Adrenal gland (tissue), 12 donors: ENCODE data around the gene UNG. TPM values are rescaled to one million over a fixed set of nuclear protein-coding genes. Genes with fewer than 3 reads are reported as not detected.

ENCODE experiments used
- DNase-seq, 7 donors: peaks; one replicate each; pipeline ENCODE4 v3.0.0-alpha.2; 2019 to 2020
- H3K27ac ChIP-seq, 5 donors: fragments of 200-600 bp; sonication (generic) in 4 of 5; 1 replicate in 3 of 5; 2 replicates in 2 of 5; pipeline versions ENCODE4 v1.5.1 to v1.8.0; 2016 to 2020; ENCODE audit warnings: mild to moderate bottlenecking in 1 of 5
- H3K27me3 ChIP-seq: fragments of 200-600 bp; 2 replicates; pipeline ENCODE4 v1.8.0; 2021
- H3K36me3 ChIP-seq, 2 donors: fragments of 200-600 bp; replicated peaks in 1 of 2; 1 replicate in 1 of 2; 2 replicates in 1 of 2; pipeline versions ENCODE4 v1.5.1 to v1.8.0; 2018 to 2022
- H3K4me1 ChIP-seq, 2 donors: fragments of 200-600 bp; replicated peaks in 1 of 2; 1 replicate in 1 of 2; 2 replicates in 1 of 2; pipeline versions ENCODE4 v1.5.1 to v1.8.0; 2018 to 2021
- H3K4me3 ChIP-seq, 4 donors: fragments of 200-600 bp; sonication (generic) in 3 of 4; one replicate each; pipeline ENCODE4 v1.5.1; 2016 to 2018
- H3K9me3 ChIP-seq, 3 donors: fragments of 200-600 bp; sonication (generic) in 1 of 3; replicated peaks in 1 of 3; 1 replicate in 2 of 3; 2 replicates in 1 of 3; pipeline versions ENCODE4 v1.5.1 to v1.8.0; 2016 to 2021
- CTCF ChIP-seq, 6 experiments: fragments of 450-650 bp in 4 of 6; fragments of 200-600 bp in 2 of 6; sonication (generic) in 1 of 6; IDR thresholded peaks; 1 replicate in 5 of 6; 2 replicates in 1 of 6; pipeline versions ENCODE4 v1.5.1 to v1.8.0; 2016 to 2021; ENCODE audit warnings: antibody characterized with exemption in 6 of 6, mild to moderate bottlenecking in 2 of 6, moderate library complexity in 1 of 6
- POLR2A ChIP-seq, 2 donors: fragments of 450-650 bp; IDR thresholded peaks; one replicate each; pipeline ENCODE4 v1.6.1; 2017; ENCODE audit warnings: antibody characterized with exemption in 2 of 2, mild to moderate bottlenecking in 2 of 2, moderate library complexity in 1 of 2
- WGBS, 4 donors: extraction: QIAGEN DNeasy Blood & Tissue Kit in 2 of 4; methylation state at CpG; one replicate each; pipeline versions ENCODE4 v1.1.5 to v1.1.7; 2013 to 2017; 5-methylcytosine and 5-hydroxymethylcytosine counted together
- intact Hi-C, 2 donors: fragments of 100-400 bp; cut with DNase I; formaldehyde crosslinking; loops; one replicate each; pipeline versions ENCODE4 v1.14.1 to v1.15.0; 2022 to 2023
- polyA plus RNA-seq, 3 donors: library from polyadenylated mRNA; stranded (reverse); fragments of 200-250 nt in 2 of 3; fragments of 350-450 nt in 1 of 3; fragmentation: Illumina TruSeq in 1 of 3; extraction: RNeasy Lipid Tissue Mini Kit (QIAGEN cat#74804) in 1 of 3; gene quantifications; one replicate each; pipeline ENCODE4 v1.2.3, GENCODE V29; 2013 to 2014
- total RNA-seq, 9 donors: library from RNA; depleted of rRNA in 4 of 9; stranded (reverse); fragments of >200 nt in 4 of 9; fragments of 120-200 nt in 1 of 9; fragmentation: NEBNext Ultra II Directional in 1 of 9; extraction: Animal tissue kit (Norgen Biotek cat#: 25700) in 1 of 9; gene quantifications; one replicate each; pipeline versions ENCODE4 v1.1.0 to v1.2.4, GENCODE V29; 2013 to 2023
- donor health status: healthy with polysubstance abuse.
- donor health status: Bipolar disorder and iron deficiency.
- donor health status: DM: yes; HTN: yes; CAD: no.
- donor health status: DM: no; HTN: no; CAD: no.
- donor health status: DM: no; HTN: no; CAD: no.
- donor health status: DM: yes; HTN: yes; CAD: no.

UNG gene
- total and polyA plus RNA-seq, 12 donors = 52.5 to 135 (median 72.8) TPM

GRCh38 chr12:109100741-109101140, 3.3 kb downstream of the UNG start:
- no peak for TF ChIP-seq POLR2A (IDR thresholded peaks at IDR 0.05)
- TF ChIP-seq CTCF (IDR thresholded peaks at IDR 0.05) = no peak
- peak overlapping the region in 3 of 5 donors; percentile 78 to 94 (median 89) for H3K27ac ChIP-seq

GRCh38 chr12:109102491-109102890, 5.1 kb downstream of the UNG start:
- TF ChIP-seq CTCF (IDR thresholded peaks at IDR 0.05) = no peak
- TF ChIP-seq POLR2A (IDR thresholded peaks at IDR 0.05) = no peak
- H3K4me1 ChIP-seq = peaks cover 20 to 43% of the 10 kb centered on the region in 2 donors
- no peak overlapping the region for H3K4me3 ChIP-seq
- peaks cover 0 to 55% of the 10 kb centered on the region in 2 donors for H3K36me3 ChIP-seq
- peak overlapping the region; percentile 34 to 83 (median 78) for H3K27ac ChIP-seq
- intact Hi-C loops = no loop called here
- no peaks in the 10 kb centered on the region for H3K9me3 ChIP-seq
- 54 to 69% (median 60%) methylated on average over 3 of the region's 3 CpGs for whole genome bisulfite sequencing, 4 donors
- no peak for DNase-seq
- no peaks in the 10 kb centered on the region for H3K27me3 ChIP-seq

More at GRCh38 chr12:109100741-109101140, 3.3 kb downstream of the UNG start:
- WGBS, 4 donors = 83 to 95% (median 90%) methylated on average over 4 of the region's 4 CpGs
- peak in 1 of 7 donors; percentile 12 for DNase-seq
- Histone ChIP-seq H3K9me3 (no peaks in the 10 kb centered on the region), H3K4me3 (peak overlapping the region in 1 of 4 donors; percentile 52), H3K27me3 (no peaks in the 10 kb centered on the region), H3K4me1 (peaks cover 23 to 46% of the 10 kb centered on the region in 2 donors), H3K36me3 (peaks cover 0 to 40% of the 10 kb centered on the region in 2 donors)
- intact Hi-C loops = no loop called here

GRCh38 chr12:109105176-109105575, 7.8 kb downstream of the UNG start:
- no peak for DNase-seq
- H3K27ac ChIP-seq = peak overlapping the region in 1 of 5 donors; percentile 1
- no peaks in the 10 kb centered on the region for H3K9me3 ChIP-seq
- TF ChIP-seq POLR2A (IDR thresholded peaks at IDR 0.05) (no peak), CTCF (IDR thresholded peaks at IDR 0.05) (no peak)
- peaks cover 0 to 68% of the 10 kb centered on the region in 2 donors for H3K36me3 ChIP-seq
- H3K4me1 ChIP-seq = peaks cover 16 to 31% of the 10 kb centered on the region in 2 donors
- H3K27me3 ChIP-seq = no peaks in the 10 kb centered on the region
- H3K4me3 ChIP-seq = no peak overlapping the region
- intact Hi-C loops = no loop called here
- WGBS, 4 donors = 87 to 93% (median 93%) methylated on average over 5 of the region's 5 CpGs

- no peaks in the 10 kb centered on the region for H3K9me3 ChIP-seq
- no peak for DNase-seq
- intact Hi-C loops = loop anchor here in 1 of 2 donors (10.0 kb wide), 1 partner anchor 55 kb away; no protein-coding TSS in a partner anchor
- 70 to 82% (median 74%) methylated on average over 5 to 6 of the region's 6 CpGs for WGBS, 4 donors
- peak overlapping the region; percentile 69 to 99 (median 89) for H3K27ac ChIP-seq
- H3K27me3 ChIP-seq = no peaks in the 10 kb centered on the region
- peaks cover 38 to 40% of the 10 kb centered on the region in 2 donors for H3K4me1 ChIP-seq
- H3K36me3 ChIP-seq = peaks cover 0 to 37% of the 10 kb centered on the region in 2 donors
- H3K4me3 ChIP-seq = no peak overlapping the region
- TF ChIP-seq POLR2A (IDR thresholded peaks at IDR 0.05) (no peak), CTCF (IDR thresholded peaks at IDR 0.05) (no peak)
These were observed 12.5 kb downstream of the UNG start for GRCh38 chr12:109109746-109110350.
